Occipital lobe (tissue), 2 donors: ENCODE measurements around the gene LYG1. TPM values are rescaled to one million over a fixed set of nuclear protein-coding genes. Genes with fewer than 3 reads are reported as not detected.

ENCODE experiments used
- DNase-seq: peaks from one replicate; lab custom pipeline; 2025; lab: John Stamatoyannopoulos, UW
- total RNA-seq: library from RNA; depleted of rRNA; stranded (reverse); fragments of >200 nt; gene quantifications from one replicate; pipeline ENCODE4 v1.2.3, GENCODE V29; 2014

Gene LYG1
- total RNA-seq, 1 donor from 2014 or later = 0.47 TPM

DNA sequence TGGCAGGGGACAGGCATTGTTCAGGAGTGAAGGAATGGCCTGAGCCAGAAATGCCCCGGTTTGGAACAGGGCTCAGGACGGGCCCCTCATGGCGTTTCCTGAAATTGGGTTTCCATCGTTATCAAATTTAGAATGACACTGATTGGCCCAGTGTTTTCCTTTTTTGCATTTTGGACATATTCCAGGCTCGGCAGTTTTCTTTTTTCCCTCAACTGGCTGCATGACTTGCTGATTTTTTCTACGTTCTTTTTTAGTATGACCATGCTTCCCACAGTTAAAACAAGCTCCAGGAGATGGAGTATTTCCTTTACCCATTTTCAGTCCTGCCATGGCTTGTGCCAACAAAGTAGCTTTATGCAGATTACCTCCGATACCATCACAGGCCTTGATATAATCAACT, 25.1 kb downstream of the LYG1 start:
- no peak for DNase-seq

DNA sequence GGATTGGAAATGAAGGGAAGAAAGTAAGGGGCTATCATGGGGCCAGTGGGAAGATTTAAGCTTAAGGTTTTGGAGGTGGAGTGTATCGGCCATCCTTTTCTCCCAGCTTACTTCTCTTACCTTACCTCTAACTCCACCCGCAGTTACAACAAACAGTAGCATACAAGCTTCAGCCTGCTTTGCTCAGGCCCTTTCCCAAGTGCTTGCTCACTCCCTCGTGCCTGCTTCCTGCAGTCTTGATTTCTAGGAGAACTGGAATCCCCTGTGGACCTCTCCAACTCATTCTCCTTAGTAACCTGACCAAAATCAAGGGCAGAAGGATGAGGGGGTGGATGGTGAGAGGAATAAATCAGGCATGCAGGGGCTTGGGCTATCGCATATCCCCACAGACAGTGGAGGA, 39.8 kb downstream of the LYG1 start:
- no peak for DNase-seq

DNA sequence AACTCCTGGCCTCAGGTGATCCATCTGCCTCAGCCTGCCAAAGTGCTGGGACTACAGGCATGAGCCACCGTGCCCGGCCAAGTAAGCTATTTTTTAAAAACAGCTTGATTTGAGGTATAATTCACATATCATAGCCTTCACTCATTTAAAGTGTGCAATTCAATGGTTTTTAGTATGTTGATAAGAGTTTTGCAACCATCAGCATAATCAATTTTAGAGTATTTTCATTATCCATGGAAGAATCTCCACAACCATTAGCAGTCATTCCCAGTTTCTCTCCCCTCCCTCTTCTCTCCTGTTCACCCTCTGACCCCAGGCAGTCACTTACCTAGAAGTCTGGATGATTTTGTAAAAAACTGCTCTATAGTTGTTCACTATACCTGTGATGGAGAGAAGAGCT, 40.8 kb downstream of the LYG1 start:
- no peak for DNase-seq

- no peak for DNase-seq
Measured at GRCh38 chr2:99259465-99259864, 41.5 kb downstream of the LYG1 start.

- no peak for DNase-seq
Measured at GRCh38 chr2:99256677-99257076, 44.3 kb downstream of the LYG1 start.

- no peak for DNase-seq
Measured at GRCh38 chr2:99255491-99256318, 45.3 kb downstream of the LYG1 start, which contains the start of gene LYG2. TSS of gene LYG2 (minus strand) at chr2:99255666. CDS start at chr2:99254260, 1,406 bp downstream.

DNA sequence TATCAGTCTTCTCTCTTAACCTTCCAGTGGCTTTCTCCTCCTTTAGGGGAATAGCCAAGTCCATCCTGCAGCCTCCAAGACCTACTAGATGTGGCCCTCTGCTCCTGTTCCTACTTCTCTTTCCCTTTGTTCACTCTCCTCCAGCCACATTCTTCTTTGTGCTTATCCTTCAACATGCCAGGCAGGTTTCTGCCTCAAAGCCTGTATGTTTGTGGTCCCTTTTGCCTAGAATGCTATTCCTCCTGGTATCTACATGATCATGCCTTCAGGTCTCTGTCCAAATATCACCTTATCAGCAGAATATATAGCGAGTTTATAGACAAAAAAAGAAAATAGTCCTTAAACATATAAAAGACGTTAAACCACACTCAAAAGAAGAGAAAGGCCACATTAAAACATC, 51.0 kb downstream of the LYG1 start:
- no peak for DNase-seq

DNA sequence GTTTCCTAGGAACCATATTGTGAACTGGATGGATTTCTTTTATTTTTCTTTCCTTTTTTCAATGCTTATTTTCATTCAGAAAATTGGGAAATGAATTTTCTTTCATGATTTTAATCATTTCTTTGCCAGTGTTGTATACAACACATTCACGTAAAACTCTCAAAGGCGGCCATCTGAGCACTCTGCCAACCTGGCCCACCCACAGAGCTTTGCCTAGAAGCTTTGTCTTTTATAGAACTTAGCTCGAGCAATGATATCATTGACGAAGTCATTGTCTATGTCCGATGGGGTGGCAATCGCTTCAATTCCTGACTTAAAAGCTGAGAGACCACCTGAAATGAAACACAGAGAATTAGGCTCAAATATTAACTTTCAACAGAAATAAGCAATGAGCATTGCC, 58.8 kb downstream of the LYG1 start:
- DNase-seq = no peak

- no peak for DNase-seq
Measured at GRCh38 chr2:99240431-99240830, 60.6 kb downstream of the LYG1 start.

- DNase-seq = no peak
Measured at GRCh38 chr2:99238599-99238998, 62.4 kb downstream of the LYG1 start.

Other genes with a start within 250 kb of the LYG1 start
- gene C2orf15, start 159.5 kb downstream of the LYG1 start, total RNA-seq = 3.7 TPM
- 21.1 TPM for gene TSGA10, start 146.3 kb downstream of the LYG1 start, total RNA-seq
- gene LIPT1, start 146.2 kb downstream of the LYG1 start, total RNA-seq = 11.5 TPM
- gene MITD1, start 120.1 kb downstream of the LYG1 start, total RNA-seq = 20.0 TPM
- 77.8 TPM for gene MRPL30, start 120.0 kb downstream of the LYG1 start, total RNA-seq
- not detected for gene LYG2, start 45.5 kb downstream of the LYG1 start, total RNA-seq
- 55.1 TPM for gene TXNDC9, start 35.1 kb upstream of the LYG1 start, total RNA-seq
- gene EIF5B, start 36.2 kb upstream of the LYG1 start, total RNA-seq = 16.2 TPM
- 122 TPM for gene REV1, start 188.8 kb upstream of the LYG1 start, total RNA-seq